Pancreas (tissue), 10 donors: ENCODE data around the gene STH. TPM values are rescaled to one million over a fixed set of nuclear protein-coding genes. Genes with fewer than 3 reads are reported as not detected.

Experiments used
- ATAC-seq, 4 donors: fragments of 200-7000 bp; cut with Tn5 transposase; one replicate each; pipeline versions ENCODE4 v1.8.0 to v1.9.1; 2020; ENCODE audit warnings: mild to moderate bottlenecking in 4 of 4, moderate library complexity in 4 of 4
- DNase-seq, 6 donors: peaks; one replicate each; pipeline ENCODE4 v3.0.0-alpha.2; 2020
- FAIRE-seq: peaks from 2 replicates; lab custom pipeline; 2012; peaks lifted over from hg19 to GRCh38; lab: Jason Lieb, UNC
- H3K27ac ChIP-seq, 4 donors: fragments of 200-600 bp; sonication (generic); 1 replicate in 3 of 4; 2 replicates in 1 of 4; pipeline versions ENCODE4 v1.5.0 to v1.8.0; 2020
- H3K27me3 ChIP-seq, 4 donors: fragments of 200-600 bp; one replicate each; pipeline ENCODE4 v1.8.0; 2021
- H3K36me3 ChIP-seq, 3 donors: fragments of 200-600 bp; sonication (generic) in 1 of 3; one replicate each; pipeline versions ENCODE4 v1.5.0 to v1.8.0; 2020 to 2021
- H3K4me1 ChIP-seq, 3 donors: fragments of 200-600 bp; one replicate each; pipeline ENCODE4 v1.8.0; 2021
- H3K4me3 ChIP-seq, 4 donors: fragments of 200-600 bp; sonication (generic) in 2 of 4; one replicate each; pipeline versions ENCODE4 v1.5.0 to v1.8.0; 2020 to 2021
- H3K9me3 ChIP-seq, 4 donors: fragments of 200-600 bp; one replicate each; pipeline ENCODE4 v1.8.0; 2021
- WGBS, 2 donors: extraction: QIAGEN DNeasy Blood & Tissue Kit; methylation state at CpG; one replicate each; pipeline ENCODE4 v1.1.7; 2013; 5-methylcytosine and 5-hydroxymethylcytosine counted together
- intact Hi-C, 3 donors: fragments of 100-400 bp; cut with DNase I; formaldehyde crosslinking; loops; one replicate each; pipeline versions ENCODE4 v1.11.1 to v1.14.2; 2022
- polyA plus RNA-seq, 2 donors: library from polyadenylated mRNA; stranded (reverse); fragments of 200-250 nt; gene quantifications; one replicate each; pipeline ENCODE4 v1.2.3, GENCODE V29; 2013
- total RNA-seq, 6 donors: library from RNA; stranded (reverse); fragmentation: NEBNext Ultra II Directional in 4 of 6; extraction: Animal tissue kit (Norgen Biotek cat#: 25700) in 4 of 6; gene quantifications; one replicate each; pipeline versions ENCODE4 v1.2.1 to v1.2.4, GENCODE V29; 2021 to 2023
- TF ChIP-seq, protein P1 (sequence below), 4 donors: fragments of 200-600 bp; sonication (generic) in 3 of 4; IDR thresholded peaks; one replicate each; pipeline versions ENCODE4 v1.5.0 to v1.8.0; 2021; ENCODE audit warnings: antibody characterized with exemption in 4 of 4
- donor health status: healthy with polysubstance abuse.
- donor health status: DM: no; HTN: no; CAD: no; lungs with moderate emphysema.
- donor health status: DM: no; HTN: no; CAD: no.
- donor health status: control.
- donor health status: control.
- donor health status: Bipolar disorder and iron deficiency.
- donor health status: DM: yes; HTN: yes; CAD: no.
- donor health status: DM: no; HTN: no; CAD: no.
- donor health status: DM: no; HTN: no; CAD: no.
- donor health status: DM: yes; HTN: yes; CAD: no.

Gene STH
- total and polyA plus RNA-seq, 8 donors, result not detected

DNA sequence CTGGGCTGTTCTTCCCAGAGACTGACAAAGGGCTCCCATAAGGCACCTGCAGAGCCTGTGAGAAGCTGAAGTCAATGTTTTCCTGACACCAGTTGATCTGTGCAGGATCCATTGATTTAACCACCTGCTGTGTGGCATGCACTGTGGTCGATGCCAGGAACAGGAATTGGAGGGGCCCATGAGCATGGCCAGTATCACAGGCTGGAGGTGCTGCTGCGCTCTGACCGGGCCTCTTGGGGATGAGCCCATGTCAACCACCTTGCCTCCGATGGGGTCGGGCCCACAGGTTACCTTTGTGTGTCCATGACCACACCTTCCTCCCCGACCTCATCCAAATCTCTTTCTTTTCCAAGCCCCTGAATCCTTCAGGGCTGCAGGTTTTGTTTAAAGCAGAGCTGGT, 18.2 kb upstream of the STH start:
- no peak overlapping the region for H3K4me3 ChIP-seq
- ATAC-seq (no peak), FAIRE-seq (no peak), DNase-seq (peak in 1 of 6 donors; percentile 20)
- no peaks in the 10 kb centered on the region for H3K36me3 ChIP-seq
- WGBS, 2 donors, result 78 to 92% methylated on average over 6 of the region's 6 CpGs
- intact Hi-C loops, result no loop called here
- no peaks in the 10 kb centered on the region for H3K27me3 ChIP-seq
- no peaks in the 10 kb centered on the region for H3K4me1 ChIP-seq
- no peaks in the 10 kb centered on the region for H3K9me3 ChIP-seq
- no peak overlapping the region for H3K27ac ChIP-seq
- TF ChIP-seq, protein P1, sequence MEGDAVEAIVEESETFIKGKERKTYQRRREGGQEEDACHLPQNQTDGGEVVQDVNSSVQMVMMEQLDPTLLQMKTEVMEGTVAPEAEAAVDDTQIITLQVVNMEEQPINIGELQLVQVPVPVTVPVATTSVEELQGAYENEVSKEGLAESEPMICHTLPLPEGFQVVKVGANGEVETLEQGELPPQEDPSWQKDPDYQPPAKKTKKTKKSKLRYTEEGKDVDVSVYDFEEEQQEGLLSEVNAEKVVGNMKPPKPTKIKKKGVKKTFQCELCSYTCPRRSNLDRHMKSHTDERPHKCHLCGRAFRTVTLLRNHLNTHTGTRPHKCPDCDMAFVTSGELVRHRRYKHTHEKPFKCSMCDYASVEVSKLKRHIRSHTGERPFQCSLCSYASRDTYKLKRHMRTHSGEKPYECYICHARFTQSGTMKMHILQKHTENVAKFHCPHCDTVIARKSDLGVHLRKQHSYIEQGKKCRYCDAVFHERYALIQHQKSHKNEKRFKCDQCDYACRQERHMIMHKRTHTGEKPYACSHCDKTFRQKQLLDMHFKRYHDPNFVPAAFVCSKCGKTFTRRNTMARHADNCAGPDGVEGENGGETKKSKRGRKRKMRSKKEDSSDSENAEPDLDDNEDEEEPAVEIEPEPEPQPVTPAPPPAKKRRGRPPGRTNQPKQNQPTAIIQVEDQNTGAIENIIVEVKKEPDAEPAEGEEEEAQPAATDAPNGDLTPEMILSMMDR (IDR thresholded peaks at IDR 0.05), result no peak

DNA sequence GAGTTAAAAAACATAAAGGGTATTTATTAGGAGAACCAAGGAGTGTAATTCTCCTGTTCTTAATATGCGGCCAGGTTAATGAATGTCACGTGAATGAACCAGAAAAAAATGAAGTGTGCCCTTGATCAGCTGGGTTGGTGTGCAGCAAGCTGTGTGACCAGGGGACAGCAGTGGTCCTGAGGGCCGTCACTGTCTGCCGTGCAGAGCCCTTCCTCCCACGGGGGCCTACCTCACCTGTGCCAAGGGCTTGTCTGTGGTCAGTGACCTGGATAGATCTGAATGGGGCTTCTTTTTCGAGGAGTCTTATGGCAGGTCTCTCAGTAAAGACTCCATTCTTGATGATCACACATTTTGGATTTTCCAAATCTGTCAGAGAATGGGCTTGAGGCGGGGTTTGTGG, 17.7 kb upstream of the STH start:
- DNase-seq, result peak in 1 of 6 donors; percentile 22

DNA sequence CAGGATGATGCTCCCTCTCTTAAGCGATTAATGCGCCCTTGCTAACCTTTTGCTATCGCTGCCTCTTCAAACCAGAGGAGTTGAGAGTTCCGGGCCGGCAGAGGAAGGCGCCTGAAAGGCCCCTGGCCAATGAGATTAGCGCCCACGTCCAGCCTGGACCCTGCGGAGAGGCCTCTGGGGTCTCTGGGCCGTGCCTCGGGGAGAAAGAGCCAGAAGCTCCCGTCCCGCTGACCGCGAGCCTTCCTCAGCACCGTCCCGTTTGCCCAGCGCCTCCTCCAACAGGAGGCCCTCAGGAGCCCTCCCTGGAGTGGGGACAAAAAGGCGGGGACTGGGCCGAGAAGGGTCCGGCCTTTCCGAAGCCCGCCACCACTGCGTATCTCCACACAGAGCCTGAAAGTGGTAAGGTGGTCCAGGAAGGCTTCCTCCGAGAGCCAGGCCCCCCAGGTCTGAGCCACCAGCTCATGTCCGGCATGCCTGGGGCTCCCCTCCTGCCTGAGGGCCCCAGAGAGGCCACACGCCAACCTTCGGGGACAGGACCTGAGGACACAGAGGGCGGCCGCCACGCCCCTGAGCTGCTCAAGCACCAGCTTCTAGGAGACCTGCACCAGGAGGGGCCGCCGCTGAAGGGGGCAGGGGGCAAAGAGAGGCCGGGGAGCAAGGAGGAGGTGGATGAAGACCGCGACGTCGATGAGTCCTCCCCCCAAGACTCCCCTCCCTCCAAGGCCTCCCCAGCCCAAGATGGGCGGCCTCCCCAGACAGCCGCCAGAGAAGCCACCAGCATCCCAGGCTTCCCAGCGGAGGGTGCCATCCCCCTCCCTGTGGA, 16.0 kb upstream of the STH start:
- Histone ChIP-seq H3K9me3 (no peaks in the 10 kb centered on the region), H3K36me3 (no peaks in the 10 kb centered on the region), H3K4me1 (no peaks in the 10 kb centered on the region), H3K4me3 (no peak overlapping the region), H3K27me3 (no peaks in the 10 kb centered on the region), H3K27ac (no peak overlapping the region)
- WGBS, 2 donors, result 89 to 91% methylated on average over 41 of the region's 41 CpGs
- FAIRE-seq (no peak), DNase-seq (no peak), ATAC-seq (no peak)
- intact Hi-C loops, result no loop called here
- TF ChIP-seq, protein P1 (IDR thresholded peaks at IDR 0.05), result no peak

More for the DNA sequence above, 17.7 kb upstream of the STH start:
- FAIRE-seq, result no peak
- intact Hi-C loops, result no loop called here
- TF ChIP-seq, protein P1 (IDR thresholded peaks at IDR 0.05), result no peak
- no peak overlapping the region for H3K27ac ChIP-seq
- no peaks in the 10 kb centered on the region for H3K9me3 ChIP-seq
- H3K4me3 ChIP-seq, result no peak overlapping the region
- WGBS, 2 donors, result 78 to 85% methylated on average over 7 of the region's 7 CpGs
- no peaks in the 10 kb centered on the region for H3K36me3 ChIP-seq
- H3K27me3 ChIP-seq, result no peaks in the 10 kb centered on the region
- no peaks in the 10 kb centered on the region for H3K4me1 ChIP-seq
- no peak for ATAC-seq

DNA sequence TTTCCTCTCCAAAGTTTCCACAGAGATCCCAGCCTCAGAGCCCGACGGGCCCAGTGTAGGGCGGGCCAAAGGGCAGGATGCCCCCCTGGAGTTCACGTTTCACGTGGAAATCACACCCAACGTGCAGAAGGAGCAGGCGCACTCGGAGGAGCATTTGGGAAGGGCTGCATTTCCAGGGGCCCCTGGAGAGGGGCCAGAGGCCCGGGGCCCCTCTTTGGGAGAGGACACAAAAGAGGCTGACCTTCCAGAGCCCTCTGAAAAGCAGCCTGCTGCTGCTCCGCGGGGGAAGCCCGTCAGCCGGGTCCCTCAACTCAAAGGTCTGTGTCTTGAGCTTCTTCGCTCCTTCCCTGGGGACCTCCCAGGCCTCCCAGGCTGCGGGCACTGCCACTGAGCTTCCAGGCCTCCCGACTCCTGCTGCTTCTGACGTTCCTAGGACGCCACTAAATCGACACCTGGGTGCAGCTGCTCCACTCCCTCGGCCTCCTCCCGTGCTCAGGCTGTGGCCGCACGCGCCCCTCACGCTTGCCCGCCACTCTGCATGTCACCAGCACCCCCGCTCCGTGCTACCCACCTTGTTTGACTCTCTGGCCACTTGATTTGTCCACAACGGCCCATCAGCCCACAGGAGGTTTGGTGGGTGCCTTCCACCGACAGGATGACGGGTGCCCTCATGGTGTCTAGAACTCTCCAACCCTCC, 15.3 kb upstream of the STH start:
- no peaks in the 10 kb centered on the region for H3K27me3 ChIP-seq
- DNase-seq, result no peak
- no peak overlapping the region for H3K27ac ChIP-seq
- ATAC-seq, result no peak
- no peak overlapping the region for H3K4me3 ChIP-seq
- 76 to 78% methylated on average over 26 to 31 of the region's 31 CpGs for WGBS, 2 donors
- no peaks in the 10 kb centered on the region for H3K36me3 ChIP-seq
- H3K9me3 ChIP-seq, result no peaks in the 10 kb centered on the region
- H3K4me1 ChIP-seq, result no peaks in the 10 kb centered on the region
- TF ChIP-seq, protein P1 (IDR thresholded peaks at IDR 0.05), result no peak
- intact Hi-C loops, result no loop called here
- FAIRE-seq, result no peak
